Lung (tissue), 13 donors: ENCODE measurements around the gene AQP9. TPM values are rescaled to one million over a fixed set of nuclear protein-coding genes. Genes with fewer than 3 reads are reported as not detected.

Experiments
- ATAC-seq: fragments of 200-7000 bp; cut with Tn5 transposase; one replicate; pipeline ENCODE4 v1.9.1; 2020; ENCODE audit warnings: moderate number of reproducible peaks; ENCODE audit not compliant: insufficient read depth, low FRiP score
- DNase-seq, 3 donors: peaks; one replicate each; pipeline ENCODE4 v3.0.0-alpha.2; 2013 to 2017
- H3K27ac ChIP-seq, 2 donors: one replicate each; pipeline ENCODE4 v1.5.1; 2013; ENCODE audit warnings: mild to moderate bottlenecking in 2 of 2, moderate library complexity in 2 of 2, control low read depth in 1 of 2, inconsistent platforms in 1 of 2, low read depth in 1 of 2, low read length in 1 of 2
- H3K27me3 ChIP-seq, 3 donors: one replicate each; pipeline ENCODE4 v1.5.1; 2013; ENCODE audit warnings: low read length in 2 of 3; ENCODE audit not compliant: control insufficient read depth in 3 of 3, insufficient read depth in 3 of 3
- H3K36me3 ChIP-seq, 4 donors: one replicate each; pipeline ENCODE4 v1.5.1; 2013; ENCODE audit warnings: low read length in 4 of 4, mild to moderate bottlenecking in 1 of 4, moderate library complexity in 1 of 4; ENCODE audit not compliant: control insufficient read depth in 4 of 4, insufficient read depth in 4 of 4
- H3K4me1 ChIP-seq, 5 donors: one replicate each; pipeline ENCODE4 v1.5.1; 2013; ENCODE audit warnings: low read length in 5 of 5, mild to moderate bottlenecking in 2 of 5, moderate library complexity in 1 of 5; ENCODE audit not compliant: control insufficient read depth in 5 of 5, insufficient read depth in 5 of 5
- H3K4me3 ChIP-seq: one replicate; pipeline ENCODE4 v1.5.1; 2013; ENCODE audit warnings: mild to moderate bottlenecking, control low read depth, moderate library complexity
- H3K9ac ChIP-seq, 2 donors: one replicate each; pipeline ENCODE4 v1.5.1; 2013; ENCODE audit warnings: low read length in 2 of 2, control low read depth in 1 of 2; ENCODE audit not compliant: insufficient read depth in 1 of 2
- H3K9me3 ChIP-seq, 4 donors: one replicate each; pipeline ENCODE4 v1.5.1; 2013; ENCODE audit warnings: low read length in 3 of 4, mild to moderate bottlenecking in 1 of 4, moderate library complexity in 1 of 4; ENCODE audit not compliant: control insufficient read depth in 4 of 4, insufficient read depth in 3 of 4
- WGBS, 2 donors: extraction: QIAGEN DNeasy Blood & Tissue Kit; methylation state at CpG; one replicate each; pipeline ENCODE4 v1.1.7; 2013; 5-methylcytosine and 5-hydroxymethylcytosine counted together
- polyA plus RNA-seq, 2 donors: library from polyadenylated mRNA; stranded (reverse); fragments of 200-250 nt; gene quantifications; one replicate each; pipeline ENCODE4 v1.2.1, GENCODE V29; 2013
- small RNA-seq: library from RNA; depleted of rRNA; stranded (forward); fragments of <200 nt; gene quantifications from one replicate; pipeline ENCODE3, GENCODE V24; 2014; ENCODE audit warnings: low replicate concordance
- total RNA-seq, 2 donors: library from RNA; depleted of rRNA in 1 of 2; stranded (reverse); fragments of >200 nt in 1 of 2; gene quantifications; one replicate each; pipeline ENCODE4 v1.2.1, GENCODE V29; 2014 to 2021
- TF ChIP-seq, protein P1 (sequence below): IDR thresholded peaks from 2 replicates; pipeline ENCODE4 v1.5.1; 2012; ENCODE audit warnings: mild to moderate bottlenecking; ENCODE audit errors: control extremely low read depth, extremely low read depth
- donor health status: control.
- donor health status: control.
- donor health status: Bipolar disorder and iron deficiency.
- donor health status: healthy.
- donor health status: DM: yes; HTN: yes; CAD: no.

The AQP9 gene
- total and polyA plus RNA-seq, 4 donors, result 6.1 to 329 (median 21.9) TPM

GRCh38 chr15:58233341-58233740 lies 95.2 kb downstream of the AQP9 start:
- Histone ChIP-seq H3K9ac (no peak overlapping the region), H3K27ac (no peak overlapping the region), H3K9me3 (no peaks in the 10 kb centered on the region), H3K27me3 (no peaks in the 10 kb centered on the region), H3K36me3 (no peaks in the 10 kb centered on the region), H3K4me3 (no peak overlapping the region), H3K4me1 (peaks cover 0 to 8% (median 4%) of the 10 kb centered on the region in 5 donors)
- ATAC-seq (no peak), DNase-seq (no peak)
- WGBS, 2 donors, result 90 to 91% methylated on average over 1 of the region's 1 CpG
- TF ChIP-seq, protein P1, sequence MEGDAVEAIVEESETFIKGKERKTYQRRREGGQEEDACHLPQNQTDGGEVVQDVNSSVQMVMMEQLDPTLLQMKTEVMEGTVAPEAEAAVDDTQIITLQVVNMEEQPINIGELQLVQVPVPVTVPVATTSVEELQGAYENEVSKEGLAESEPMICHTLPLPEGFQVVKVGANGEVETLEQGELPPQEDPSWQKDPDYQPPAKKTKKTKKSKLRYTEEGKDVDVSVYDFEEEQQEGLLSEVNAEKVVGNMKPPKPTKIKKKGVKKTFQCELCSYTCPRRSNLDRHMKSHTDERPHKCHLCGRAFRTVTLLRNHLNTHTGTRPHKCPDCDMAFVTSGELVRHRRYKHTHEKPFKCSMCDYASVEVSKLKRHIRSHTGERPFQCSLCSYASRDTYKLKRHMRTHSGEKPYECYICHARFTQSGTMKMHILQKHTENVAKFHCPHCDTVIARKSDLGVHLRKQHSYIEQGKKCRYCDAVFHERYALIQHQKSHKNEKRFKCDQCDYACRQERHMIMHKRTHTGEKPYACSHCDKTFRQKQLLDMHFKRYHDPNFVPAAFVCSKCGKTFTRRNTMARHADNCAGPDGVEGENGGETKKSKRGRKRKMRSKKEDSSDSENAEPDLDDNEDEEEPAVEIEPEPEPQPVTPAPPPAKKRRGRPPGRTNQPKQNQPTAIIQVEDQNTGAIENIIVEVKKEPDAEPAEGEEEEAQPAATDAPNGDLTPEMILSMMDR, result no peak

Small RNAs within 50 kb of the gene (small RNA-seq; reads per million reads assigned to genes)
- gene MTCO3P23, result not detected

Other genes with a start within 250 kb of the AQP9 start
- gene ALDH1A2, start 72.7 kb upstream of the AQP9 start, total RNA-seq, result 10 to 100 TPM; 15.3 to 28.4 TPM
- 1 to 10 TPM; 3.6 to 3.7 TPM for gene ALDH1A2, start 72.7 kb upstream of the AQP9 start, polyA plus RNA-seq